Stimulated activated CD4-positive, alpha-beta T cell treated with anti-CD3 and anti-CD28 coated beads, TNF-alpha, amount 100 ng/mL, for 4 hours (primary cell): ENCODE data around the gene FOXP3.

ENCODE experiments used
- DNase-seq, 3 experiments: peaks; one replicate each; pipeline ENCODE4 v3.0.0-alpha.2; 2020; ENCODE audit warnings: low read depth in 3 of 3

FOXP3 gene

GRCh38 chrX:49273181-49273727 lies 8.7 kb upstream of the FOXP3 start:
- no peak for DNase-seq

- no peak for DNase-seq
Observed at GRCh38 chrX:49272421-49272820, 7.9 kb upstream of the FOXP3 start.

GRCh38 chrX:49271341-49271740 lies 6.8 kb upstream of the FOXP3 start:
- no peak for DNase-seq

DNA sequence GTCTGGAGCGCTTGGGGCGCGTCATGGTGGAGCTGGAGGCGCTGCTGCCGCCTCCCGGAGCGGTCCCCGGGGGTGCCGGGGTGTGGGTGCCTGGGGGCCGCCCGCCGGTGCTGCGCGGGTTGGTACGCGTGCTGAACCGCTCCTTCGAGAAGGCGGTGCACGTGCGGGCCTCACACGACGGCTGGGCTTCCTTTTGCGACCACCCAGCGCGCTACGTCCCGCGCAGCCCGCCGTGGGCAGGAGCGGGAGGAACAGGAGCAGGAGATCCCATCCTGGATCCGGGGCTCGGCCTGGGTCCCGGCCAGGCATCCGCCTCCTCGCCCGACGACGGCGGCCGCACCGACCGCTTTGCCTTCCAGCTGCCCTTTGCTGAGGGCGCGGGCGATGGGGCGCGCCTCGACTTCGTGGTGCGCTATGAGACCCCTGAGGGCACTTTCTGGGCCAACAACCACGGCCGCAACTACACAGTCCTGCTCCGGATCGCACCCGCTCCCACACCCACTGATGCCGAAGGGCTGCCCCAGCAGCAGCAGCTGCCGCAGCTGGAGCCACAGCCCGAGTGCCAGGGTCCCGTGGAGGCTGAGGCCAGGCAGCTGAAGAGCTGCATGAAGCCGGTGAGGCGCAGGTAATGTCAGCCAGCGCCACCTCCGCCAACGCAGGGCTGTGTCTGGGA lies 5.9 kb upstream of the FOXP3 start:
- DNase-seq = no peak

GRCh38 chrX:49269767-49270248 lies 5.3 kb upstream of the FOXP3 start, which contains the start of gene PPP1R3F:
Gene PPP1R3F, plus strand, starts transcription at chrX:49269793. Its CDS starts 77 bp downstream, at chrX:49269870.
- DNase-seq = peak in 1 of 3 experiments; percentile 38

DNA sequence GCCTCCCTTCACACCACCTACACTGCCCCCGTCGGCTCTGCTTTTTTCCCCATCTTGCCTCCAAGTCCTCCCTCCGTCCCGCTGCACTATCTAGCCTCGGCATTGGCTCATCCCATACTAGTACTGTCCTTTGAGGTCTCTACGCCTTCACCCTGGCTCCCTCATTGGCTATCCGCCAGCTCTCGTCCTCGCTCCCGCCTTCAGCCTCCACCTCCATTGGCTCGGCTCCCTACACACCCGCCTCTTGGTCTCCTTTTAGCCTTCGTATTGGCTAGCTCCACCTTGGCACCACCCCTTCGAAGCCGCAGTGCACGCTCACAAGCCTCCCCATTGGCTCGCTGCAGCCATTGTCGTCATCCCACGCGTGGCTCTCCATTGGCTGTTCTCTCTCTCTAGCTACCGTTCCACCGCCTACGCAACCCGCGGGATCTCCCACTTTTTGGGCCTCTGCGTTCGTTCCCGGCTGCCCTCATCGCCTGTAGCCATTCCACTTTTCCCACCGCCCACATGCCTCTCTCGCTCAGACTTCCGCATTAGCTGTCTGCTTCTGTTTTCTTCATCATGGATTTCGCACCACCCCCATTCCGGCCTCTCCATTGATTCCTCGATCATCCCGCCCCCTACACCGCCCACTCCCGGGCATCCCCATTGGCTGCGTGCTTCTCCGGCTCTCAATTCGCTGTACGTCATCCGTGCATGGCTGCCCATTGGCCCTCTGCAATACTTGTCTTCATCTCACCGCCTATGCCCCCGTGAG lies 4.7 kb upstream of the FOXP3 start:
- peak; percentile 79 to 92 (median 87) for DNase-seq

DNA sequence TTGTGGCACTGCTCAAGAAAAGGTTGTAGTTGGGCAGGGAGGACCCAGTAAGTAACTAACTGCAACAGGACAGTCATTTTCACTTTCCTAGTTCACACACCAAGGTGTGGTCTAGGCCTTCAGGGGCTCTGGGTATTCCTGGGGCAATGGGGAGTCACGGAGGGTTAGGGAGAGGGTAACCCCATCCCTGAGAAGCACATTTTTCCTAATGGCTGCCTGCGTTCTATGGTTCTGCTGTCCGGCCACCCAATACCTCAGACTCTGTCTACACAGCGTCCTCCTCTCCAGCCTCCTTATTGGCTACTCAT lies 4.1 kb upstream of the FOXP3 start:
- no peak for DNase-seq

- no peak for DNase-seq
Observed at GRCh38 chrX:49266523-49267445, 2.3 kb upstream of the FOXP3 start.

DNA sequence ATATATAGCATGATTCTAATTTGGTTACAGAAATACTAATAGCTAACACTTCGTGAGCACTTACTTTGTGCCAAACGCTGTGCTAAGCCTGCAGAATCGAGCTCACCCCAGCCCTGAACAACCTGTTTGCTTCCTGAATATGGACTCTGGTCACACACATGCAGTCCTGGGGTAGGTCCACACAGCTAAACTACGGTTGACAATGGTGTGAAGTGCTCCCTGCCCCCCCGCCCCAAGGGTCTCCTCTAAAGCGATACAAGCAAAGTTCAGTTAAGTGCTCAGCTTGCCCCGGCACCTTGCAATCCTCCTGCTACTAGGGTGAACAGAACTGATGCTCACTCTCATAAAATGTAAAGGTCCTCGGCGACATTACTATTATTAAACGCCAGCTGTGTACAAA lies 879 bp downstream of the FOXP3 start:
- DNase-seq = no peak

DNA sequence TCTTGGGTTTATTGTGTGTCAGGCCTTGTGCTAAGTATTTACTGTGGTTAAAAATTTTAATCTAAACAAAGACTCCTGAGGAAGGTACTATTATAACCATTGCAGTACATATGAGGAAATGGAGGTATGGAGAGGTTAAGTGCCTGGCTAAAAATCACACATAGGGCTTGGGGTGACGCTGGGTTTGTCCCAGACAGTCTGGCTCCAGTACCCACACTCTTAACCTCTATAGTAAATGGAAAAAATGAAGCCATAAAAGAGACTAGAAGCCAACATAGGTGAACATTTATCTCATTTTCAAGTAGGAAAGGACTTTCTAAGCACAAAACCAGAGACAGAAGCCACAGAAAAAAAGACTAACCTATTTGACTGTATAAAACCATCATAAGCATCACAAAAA lies 1.9 kb downstream of the FOXP3 start:
- DNase-seq = no peak

DNA sequence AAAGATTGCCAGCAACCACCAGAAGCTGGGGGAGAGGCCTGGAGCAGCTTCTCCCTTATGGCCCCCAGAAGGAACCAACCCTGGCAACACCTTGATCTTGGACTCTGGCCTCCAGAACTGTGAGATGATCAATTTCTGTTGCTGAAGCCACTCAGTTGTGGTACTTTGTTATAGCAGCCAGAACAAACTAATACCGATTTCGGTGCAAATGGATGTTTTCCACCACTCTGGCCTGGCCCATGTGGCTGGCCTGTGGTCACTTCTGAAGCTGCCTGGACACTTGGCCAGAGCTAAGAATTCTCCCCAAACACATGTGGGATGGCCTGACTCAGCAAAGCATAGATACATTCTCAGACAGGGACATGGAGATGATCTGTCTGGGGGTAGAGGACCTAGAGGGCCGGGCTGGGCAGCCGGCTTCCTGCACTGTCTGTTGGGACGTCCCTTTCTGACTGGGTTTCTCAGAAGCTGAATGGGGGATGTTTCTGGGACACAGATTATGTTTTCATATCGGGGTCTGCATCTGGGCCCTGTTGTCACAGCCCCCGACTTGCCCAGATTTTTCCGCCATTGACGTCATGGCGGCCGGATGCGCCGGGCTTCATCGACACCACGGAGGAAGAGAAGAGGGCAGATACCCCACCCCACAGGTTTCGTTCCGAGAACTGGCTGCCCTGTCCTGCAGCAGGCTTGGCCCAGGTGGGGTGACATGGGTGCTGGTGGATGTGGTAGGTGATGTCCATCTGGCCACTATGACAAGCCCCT lies 4.1 kb downstream of the FOXP3 start:
- DNase-seq = no peak

DNA sequence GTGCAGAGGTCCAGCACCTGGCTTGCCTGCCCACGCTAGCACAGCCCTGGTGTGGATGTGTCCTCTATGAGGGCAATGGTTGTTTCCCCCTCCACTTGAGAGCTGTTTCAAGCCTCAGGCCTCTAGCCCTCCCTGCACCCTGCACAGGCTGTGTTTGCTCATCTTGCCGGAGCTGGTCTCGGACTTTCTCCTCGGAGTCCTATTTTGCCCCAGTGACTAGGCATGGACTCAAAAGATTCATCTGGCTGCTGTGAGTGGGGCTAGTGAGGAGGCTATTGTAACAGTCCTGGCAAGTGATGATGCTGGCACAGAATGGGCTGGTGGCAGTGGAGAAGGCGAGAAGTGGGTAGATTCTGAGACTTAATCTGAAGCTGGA lies 5.8 kb downstream of the FOXP3 start:
- no peak for DNase-seq

DNA sequence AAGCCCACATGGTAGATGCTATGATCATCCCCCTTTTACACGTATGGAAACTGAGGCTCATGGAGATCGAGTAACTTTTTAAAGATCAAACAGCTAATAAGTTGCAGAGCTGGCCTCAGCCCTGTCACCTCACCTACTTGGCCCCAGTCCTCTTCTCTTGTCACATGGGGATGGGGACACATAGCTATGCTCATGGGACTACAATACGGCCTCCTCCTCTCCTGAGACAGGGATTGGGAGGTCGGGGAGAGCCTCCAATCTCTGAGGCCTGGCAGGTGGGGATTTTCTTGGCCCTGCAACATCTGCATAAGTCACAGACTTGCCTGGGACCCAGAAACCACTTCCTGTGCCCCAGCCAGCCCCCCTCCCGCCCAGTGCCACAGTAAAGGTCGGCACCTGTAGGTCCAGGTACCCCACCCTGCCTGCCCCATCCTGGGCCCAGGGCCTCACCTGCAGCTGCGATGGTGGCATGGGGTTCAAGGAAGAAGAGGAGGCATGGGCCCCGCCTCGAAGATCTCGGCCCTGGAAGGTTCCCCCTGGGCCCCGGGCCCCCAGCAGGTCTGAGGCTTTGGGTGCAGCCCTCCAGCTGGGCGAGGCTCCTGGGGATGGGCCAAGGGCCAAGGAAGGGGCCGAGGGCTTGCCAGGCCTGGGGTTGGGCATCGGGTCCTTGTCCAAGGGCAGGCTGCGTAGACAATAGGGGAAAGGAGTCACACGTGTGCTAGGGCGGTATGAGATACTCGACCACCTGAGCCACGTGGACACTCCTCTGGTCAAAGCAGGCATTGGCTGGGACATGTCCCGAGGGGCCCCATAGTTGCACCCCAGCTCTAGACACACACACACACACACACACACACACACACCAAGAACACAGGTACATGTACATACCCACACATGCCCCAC lies 6.4 kb downstream of the FOXP3 start:
- no peak for DNase-seq

GRCh38 chrX:49257074-49257790 lies 7.3 kb downstream of the FOXP3 start:
- no peak for DNase-seq

GRCh38 chrX:49256268-49256995 lies 8.1 kb downstream of the FOXP3 start:
- DNase-seq = no peak

GRCh38 chrX:49254639-49255038 lies 9.9 kb downstream of the FOXP3 start:
- no peak for DNase-seq

- DNase-seq = no peak
Observed at GRCh38 chrX:49251325-49251724, 13.2 kb downstream of the FOXP3 start.

DNA sequence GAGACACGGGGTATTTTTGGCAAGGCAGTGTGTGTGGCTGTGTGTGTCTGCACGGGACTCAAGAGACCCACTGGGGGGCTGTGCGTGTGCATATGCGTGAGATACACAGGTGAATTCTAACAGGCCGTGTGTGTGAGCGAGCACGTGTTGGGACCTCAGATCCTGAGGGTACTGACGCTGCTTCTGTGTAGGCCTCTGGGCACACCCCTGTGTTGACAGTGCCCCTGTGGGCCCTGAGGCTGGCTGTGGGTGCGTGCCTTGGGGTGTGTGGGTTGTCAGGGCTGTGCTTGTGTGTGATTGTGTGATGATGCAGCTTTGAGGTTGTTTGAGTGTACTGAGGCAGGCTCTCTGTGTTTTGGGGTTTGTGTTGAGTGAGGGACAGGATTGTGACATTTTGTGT lies 13.9 kb downstream of the FOXP3 start:
- no peak for DNase-seq

DNA sequence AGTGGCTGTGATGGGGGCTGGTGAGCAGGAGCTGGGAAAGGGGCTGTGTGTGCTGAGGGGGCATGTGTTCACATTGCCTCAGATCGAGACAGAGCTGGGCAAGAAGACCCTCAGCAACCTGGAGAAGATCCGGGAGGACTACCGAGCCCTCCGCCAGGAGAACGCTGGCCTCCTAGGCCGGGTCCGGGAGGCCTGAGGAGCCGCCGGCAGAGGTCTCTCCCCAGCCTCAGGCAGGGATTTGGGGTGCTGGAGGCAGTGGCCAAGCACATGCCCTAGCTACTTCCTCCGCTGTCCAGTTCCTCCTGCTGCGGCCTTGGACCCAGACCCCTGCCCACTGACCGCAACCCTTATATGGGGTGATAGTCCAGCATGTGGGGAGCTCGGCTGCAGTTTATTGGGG lies 14.4 kb downstream of the FOXP3 start:
- no peak for DNase-seq
